KG1 (cell line): ENCODE results near the gene OR2V1.
"Not testable (repeated sequence)": the region's sequence is repeated elsewhere in the genome, so short reads cannot be mapped to it uniquely, and the experiment has no call there.

Experiments used
- DNase-seq: peaks from one replicate; lab custom pipeline; 2025; lab: John Stamatoyannopoulos, UW

OR2V1 gene

GRCh38 chr5:181127907-181128626 is 2.9 kb downstream of the OR2V1 start:
- DNase-seq: no peak

DNA sequence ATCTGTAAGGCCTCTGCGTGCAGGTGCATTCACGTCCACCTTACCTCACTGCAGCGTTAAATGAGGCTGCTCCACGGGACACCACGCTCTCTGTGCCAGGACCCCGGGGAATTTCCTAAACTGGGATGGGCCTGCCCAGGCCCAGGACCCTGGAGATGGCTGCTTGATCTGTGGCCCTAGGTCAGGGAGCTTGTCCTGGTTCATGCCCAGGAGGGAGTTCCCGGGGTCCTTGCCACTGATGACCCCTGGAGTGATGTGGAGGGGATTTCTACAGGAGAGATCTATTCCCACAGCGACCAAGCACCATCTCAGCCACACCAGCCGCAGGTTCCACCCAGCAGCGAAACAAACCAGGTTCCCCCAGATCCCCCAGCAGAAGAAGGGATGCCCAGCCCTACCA is 3.5 kb downstream of the OR2V1 start:
- no peak for DNase-seq

DNA sequence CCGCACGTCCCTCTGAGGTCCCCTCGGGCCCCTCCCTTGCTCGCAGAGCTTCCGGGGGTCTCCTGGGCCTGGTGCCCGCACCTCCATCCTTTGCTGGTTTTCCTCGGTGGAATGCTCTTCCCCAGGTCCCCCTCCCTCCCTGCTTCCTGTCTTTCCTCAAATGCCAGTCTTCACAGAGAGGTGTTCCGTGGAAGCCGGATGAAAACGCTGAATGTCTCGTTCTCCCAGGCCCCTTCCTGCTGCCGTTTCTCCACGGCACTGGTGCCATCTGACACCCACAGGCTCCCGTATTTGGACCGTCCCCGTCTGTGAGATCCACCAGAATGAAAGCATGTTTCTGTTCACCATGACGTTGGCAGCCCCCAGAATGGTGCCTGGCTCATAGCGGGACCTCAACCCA is 4.1 kb downstream of the OR2V1 start:
- DNase-seq: no peak

DNA sequence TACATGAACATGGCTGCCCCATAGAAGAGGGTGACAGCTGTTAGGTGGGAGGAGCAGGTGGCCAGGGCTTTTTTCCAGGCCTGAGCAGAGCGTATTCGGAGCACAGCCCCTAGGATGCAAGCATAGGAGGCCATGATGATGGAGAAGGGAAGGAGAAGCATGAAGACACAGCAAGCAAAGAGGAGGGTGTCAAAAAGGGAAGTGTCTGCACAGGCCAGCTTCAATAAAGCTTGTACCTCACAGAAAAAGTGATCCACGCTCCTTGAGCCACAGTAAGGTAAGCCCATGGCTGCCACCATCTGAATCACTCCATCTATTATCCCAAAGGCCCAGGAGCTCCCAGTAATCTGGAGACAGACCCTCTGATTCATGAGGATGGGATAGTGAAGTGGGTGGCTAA is 6.4 kb downstream of the OR2V1 start:
- no peak for DNase-seq

- no peak for DNase-seq
Observed at GRCh38 chr5:181121675-181122561, 9.1 kb downstream of the OR2V1 start.

DNA sequence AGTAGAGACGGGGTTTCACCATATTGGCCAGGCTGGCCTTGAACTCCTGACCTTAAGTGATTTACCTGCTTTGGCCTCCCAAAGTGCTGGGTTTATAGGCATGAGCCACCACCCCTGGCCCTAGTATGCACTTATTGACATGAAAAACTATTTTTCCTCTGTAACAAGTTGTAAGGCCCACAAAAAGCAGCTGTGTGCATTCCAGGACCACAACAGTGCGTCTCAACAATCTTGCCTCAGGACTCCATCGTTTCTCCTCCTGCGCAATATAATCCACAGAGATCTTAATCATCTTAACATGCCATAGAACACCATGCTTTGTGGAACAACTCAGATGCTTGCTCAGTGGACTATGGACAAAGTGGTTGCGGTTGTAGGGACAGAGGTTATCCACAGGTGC is 10.2 kb downstream of the OR2V1 start:
- DNase-seq: no peak

DNA sequence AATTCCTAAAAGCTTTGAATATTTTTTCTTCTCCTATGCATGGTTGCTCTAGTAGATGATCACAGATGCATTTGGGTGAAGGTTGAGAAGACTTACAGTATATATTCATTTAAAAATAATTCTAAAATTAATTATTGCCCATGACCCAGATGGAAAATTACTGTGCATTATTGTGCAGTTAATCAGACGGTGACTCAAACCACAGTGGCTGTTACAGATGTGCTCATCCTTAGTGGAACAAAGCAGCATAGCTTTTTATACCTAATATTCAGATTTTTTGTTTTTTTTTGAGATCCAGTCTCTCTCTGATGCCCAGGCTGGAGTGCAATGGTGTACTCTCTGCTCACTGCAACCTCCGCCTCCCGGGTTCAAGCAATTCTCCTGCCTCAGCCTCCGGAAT is 10.7 kb downstream of the OR2V1 start:
- DNase-seq: no peak

DNA sequence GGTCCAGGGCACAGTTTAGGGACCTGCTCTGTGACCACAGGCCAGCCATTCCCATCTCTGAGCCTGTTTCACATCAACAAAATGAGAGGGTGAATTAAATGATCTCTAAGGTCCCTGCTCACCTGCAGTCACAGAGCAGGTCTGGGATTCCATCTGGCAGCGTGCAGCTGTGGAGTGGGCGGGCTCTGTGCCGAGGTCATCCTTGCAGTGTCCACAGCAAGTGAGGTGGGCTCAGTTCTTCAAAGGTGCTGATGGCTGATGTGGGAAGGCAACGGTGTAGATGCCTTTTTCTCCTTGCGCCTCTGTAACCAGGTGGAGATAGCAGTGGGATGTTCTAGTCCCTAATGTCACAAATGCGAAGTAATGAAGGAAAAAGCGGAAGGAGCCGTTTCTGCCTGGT is 11.9 kb downstream of the OR2V1 start:
- no peak for DNase-seq

DNA sequence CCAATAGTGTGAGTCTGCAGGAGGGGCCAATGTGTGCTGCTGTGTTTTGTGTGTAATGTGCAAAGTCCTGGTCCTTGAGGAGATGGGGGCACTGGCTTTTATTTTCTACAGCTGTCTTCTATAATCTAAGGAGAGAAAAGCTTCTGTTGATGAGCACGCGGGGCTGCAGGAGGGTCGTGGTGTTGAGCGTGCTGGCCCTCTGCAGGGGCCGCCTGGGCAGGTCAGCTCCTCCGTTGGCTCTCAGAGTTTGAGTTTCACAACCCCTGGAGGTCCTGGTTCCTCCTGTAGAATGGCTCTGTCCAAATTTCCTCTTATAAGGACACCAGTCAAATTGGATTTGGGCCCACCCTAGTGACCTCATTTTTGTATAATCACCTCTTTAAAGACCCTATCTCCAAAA is 12.6 kb downstream of the OR2V1 start:
- DNase-seq: no peak

DNA sequence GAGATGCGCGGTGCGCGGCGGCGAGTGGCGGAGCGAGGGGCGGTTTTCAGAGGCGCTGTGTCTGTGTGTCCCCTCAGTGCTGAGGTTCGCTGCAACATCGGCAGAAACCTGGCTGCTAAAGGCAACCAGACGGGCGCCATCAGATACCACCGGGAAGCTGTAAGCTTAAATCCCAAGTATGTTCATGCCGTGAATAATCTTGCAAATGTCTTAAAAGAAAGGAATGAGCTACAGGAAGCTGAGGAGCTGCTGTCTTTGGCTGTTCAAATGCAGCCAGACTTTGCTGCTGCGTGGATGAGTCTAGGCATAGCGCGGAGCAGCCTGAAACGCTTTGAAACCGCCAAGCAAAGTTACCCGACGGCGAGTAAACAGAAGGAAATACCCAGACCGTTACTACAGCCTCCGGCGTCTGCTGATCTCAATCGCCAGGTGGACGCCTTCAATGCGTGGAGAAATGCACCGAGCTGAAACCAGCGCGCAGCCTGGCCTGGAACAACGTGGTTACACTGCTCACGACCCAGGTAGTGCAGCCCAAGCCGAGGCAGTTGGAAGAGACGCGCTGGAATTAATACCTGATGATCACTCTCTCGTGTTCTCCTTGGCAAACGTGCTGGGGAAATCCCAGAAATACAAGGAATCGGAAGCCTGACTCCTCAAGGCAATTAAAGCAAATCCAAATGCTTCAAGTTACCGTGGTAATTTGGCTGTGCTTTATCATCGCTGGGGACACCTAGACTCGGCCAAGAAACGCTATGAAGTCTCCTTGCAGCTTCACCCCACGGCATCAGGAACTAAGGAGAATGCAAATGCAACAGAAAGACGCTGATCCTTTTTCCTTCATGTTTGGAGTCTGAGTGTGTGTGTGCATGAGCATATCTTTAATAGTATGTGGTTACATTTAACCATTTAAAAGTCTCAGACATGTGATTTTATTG is 15.9 kb downstream of the OR2V1 start:
- DNase-seq: no peak

DNA sequence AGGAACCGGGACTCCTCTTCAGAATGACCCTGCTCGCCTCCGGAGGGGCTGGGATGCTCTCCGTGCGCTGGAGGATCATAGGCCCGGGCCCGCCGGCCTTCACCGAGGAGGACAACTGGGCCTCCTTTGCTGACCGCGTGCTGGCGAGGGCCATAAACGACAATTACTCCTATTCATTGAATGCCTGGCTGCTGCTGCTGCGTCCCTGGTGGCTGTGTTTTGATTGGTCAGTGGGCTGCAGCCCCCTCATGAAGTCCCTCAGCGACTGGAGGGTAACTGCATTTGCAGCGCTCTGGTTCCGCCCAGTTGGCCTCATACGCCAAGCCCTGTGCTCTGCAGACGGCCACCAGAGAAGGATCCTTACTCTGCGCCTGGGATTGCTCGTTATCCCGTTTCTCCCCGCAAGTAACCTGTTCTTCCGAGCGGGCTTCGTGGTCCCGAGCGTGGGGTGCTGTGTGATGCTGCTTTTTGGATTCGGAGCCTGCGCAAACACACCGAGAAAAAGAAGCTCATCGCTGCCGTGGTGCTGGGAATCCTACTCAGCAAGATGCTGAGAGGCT is 16.6 kb downstream of the OR2V1 start:
- no peak for DNase-seq

GRCh38 chr5:181113572-181113971 is 17.4 kb downstream of the OR2V1 start:
- DNase-seq: not testable (repeated sequence)

DNA sequence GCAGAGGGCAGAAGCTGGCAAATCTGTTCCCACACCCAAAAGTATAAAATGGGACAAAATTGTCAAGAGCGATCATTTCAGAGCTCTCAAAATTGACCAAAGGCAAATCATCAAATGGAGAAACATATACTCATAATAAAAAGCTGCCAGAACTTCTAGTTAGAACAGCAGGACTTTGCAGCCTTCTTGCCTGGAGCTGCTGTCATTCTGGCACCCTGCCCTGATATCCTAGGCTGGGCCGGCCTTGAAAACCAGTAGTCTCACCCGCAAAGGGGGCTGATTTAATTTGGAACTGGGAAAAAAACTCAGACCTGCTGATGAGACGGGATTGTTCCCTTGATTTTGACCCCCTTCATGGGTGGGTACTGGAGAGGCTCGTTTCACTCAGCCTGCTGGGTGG is 18.5 kb downstream of the OR2V1 start:
- no peak for DNase-seq

- no peak for DNase-seq
Observed at GRCh38 chr5:181111010-181111409, 20.0 kb downstream of the OR2V1 start.

DNA sequence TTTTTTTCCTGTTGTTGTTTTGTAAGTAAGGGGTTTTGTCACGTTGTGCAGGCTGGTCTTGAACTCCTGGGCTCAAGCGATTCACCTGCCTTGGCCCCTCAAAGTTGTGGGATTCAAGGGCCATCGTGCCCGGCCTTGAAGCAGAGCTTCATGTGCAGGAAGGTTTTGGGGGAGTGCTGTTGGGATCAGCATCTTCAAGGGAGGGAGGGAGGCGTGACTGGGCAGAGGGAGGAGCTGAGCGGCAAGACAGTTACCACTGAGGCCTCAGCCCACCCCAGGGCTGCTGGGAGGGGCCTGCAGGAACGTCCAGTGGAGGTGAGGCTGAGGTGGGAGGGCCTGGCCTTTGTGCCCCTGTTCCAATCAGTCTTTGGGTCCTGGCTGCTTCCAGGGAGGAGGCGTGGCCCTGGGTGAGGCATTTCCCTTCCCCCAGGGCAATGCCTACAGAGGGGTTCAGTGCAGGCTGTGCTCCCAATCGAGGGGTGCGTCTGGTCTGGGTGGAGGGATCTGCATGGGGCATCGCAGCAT is 21.4 kb downstream of the OR2V1 start:
- DNase-seq: no peak

DNA sequence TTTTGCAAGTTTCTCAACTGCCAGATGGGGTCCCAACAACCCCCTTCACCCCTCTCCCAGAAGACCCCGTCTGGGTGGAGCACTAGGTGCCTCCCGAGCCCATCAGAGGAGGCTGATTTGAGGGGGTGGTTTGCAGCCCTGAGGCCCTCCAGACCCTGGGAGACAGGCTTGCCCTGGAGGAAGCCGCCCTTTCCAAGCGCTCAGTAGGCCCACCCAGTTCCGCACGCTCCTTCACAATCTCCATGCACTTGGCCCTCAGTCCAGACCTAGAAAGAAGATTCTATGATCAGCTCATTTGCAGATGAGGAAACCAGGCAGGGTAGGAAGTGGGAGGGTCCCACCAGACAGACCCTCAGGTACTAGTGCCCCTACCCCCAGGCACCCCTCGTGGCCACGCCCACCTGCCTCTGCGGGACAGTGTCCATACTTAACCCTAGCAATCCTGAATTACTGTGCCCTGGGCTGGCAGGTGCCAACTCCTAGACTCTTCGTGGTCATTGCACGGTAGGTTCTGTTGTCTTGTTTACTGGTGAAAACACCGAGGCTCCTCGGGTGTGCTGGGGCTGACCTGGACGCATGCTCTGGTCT is 22.3 kb downstream of the OR2V1 start:
- no peak for DNase-seq

DNA sequence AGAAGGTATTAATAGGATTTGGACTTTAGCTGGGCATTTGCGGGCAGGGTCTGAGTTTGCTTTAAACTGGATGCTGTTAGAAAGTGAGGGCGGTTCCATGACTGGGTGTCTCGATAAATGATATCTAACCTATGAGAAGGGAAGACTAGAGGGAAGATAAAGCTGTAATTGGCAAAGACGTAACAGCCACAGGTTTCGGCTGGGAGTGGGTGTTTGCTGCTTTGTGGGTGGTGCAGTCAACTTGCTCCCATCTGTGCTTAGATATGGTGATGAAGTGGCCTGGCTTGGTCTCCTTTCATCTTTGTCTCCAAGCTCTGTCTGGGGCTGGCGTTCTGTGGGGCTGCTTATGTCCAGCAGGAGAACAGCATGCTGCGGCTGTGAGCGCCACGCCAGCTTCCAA is 23.3 kb downstream of the OR2V1 start:
- no peak for DNase-seq

- no peak for DNase-seq
Observed at GRCh38 chr5:181105391-181106025, 25.5 kb downstream of the OR2V1 start.

DNA sequence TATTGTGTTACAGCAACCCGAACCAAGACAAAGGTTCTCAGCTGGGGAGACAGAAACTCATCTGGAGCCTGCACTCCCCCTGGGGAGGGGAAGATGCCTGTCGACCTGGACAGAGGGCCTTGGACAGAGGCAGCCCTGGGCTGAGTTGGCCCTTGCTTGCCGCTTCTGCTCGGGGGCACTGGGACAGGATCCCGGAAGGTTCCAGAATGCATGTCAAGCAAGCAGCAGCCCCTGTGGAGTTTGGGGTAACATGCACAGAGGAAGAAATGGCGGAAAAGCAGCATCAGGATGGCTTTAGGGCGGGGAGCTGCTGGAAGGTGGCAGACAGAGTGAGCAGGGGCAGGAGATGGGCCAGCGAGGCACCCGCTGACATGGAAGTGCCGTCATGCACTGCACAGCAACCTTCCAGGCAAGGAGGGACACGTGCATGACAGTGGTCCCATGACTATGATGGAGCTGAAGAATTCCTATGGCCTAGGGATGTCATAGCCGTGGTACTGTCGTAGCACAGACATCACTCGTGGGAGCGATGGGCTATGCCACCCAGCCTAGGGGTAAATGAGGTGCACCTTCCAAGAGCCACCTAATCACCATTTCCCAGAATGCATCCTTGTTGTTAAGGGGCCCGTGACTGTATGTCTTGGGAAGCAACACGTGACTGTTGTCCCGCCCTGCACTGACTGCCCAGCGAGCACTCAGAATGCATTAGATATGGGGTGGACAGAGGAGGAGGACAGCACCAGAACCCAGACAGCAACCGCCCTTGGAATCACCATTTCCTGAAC is 26.2 kb downstream of the OR2V1 start:
- not testable (repeated sequence) for DNase-seq

- not testable (repeated sequence) for DNase-seq
Observed at GRCh38 chr5:181104259-181104568, 26.8 kb downstream of the OR2V1 start.
